ENCODE data around the gene SMCO2. TPM values are rescaled to one million over a fixed set of nuclear protein-coding genes. Genes with fewer than 3 reads are reported as not detected.

The SMCO2 gene
- total RNA-seq, 1 experiment from 2014 or later: not detected

DNA sequence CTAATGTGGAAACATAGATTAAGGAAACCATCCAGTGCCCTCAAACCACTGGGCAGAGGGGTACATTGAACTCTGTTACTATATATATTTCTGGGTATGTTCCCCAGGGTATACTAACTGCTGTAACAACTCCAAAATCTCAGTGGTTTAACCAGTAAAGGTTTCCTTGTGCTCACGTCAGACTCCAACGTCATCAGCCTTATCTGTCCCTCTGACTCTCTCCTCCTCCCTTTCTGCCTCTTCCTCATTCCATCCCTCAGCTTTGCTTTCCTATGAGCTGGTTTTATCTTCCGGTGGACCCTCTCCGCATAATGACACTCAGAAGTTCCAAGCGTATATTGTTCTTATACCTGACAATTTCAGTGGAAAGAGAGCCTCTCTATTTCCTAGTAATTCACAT is 21.2 kb upstream of the SMCO2 start:
- Histone ChIP-seq H3K9me2 (ENCODE audit: insufficient read depth) (no peaks in the 10 kb centered on the region), H3K27me3 (ENCODE audit: insufficient read depth, low read length) (no peaks in the 10 kb centered on the region), H3K4me3 (replicated peaks in 1 of 2; ENCODE audit: low read depth in 1 of 2, low read length in 2 of 2) (no peak overlapping the region), H3K9ac (ENCODE audit: low read length) (no peak overlapping the region), H2AFZ (ENCODE audit: low read depth, low read length, poor library complexity, severe bottlenecking) (no peak overlapping the region), H4K20me1 (ENCODE audit: insufficient read depth) (no peaks in the 10 kb centered on the region), H3K79me2 (ENCODE audit: insufficient read depth, low read length) (no peaks in the 10 kb centered on the region), H3K9me3 (ENCODE audit: control insufficient read depth in 1 of 2, insufficient read depth in 1 of 2, low read depth in 1 of 2, low read length in 2 of 2) (no peaks in the 10 kb centered on the region), H3K4me2 (ENCODE audit: low read length) (no peak overlapping the region), H3K4me1 (ENCODE audit: control insufficient read depth in 1 of 2, insufficient read depth in 2 of 2, low read length in 2 of 2) (no peaks in the 10 kb centered on the region), H3K36me3 (ENCODE audit: control insufficient read depth in 1 of 2, insufficient read depth in 2 of 2, low read length in 2 of 2) (no peaks in the 10 kb centered on the region), H3K27ac (ENCODE audit: low read depth, low read length) (no peak overlapping the region)
- intact Hi-C loops (cut with micrococcal nuclease): loop anchor here (2.0 kb wide), 1 partner anchor 227 kb away; no protein-coding TSS in a partner anchor
- DNase-seq (ENCODE audit: low read depth, low spot score) (no peak), ATAC-seq (no peak)
- TF ChIP-seq CEBPB (IDR thresholded peaks at IDR 0.05; ENCODE audit: low read depth): no peak
- no peak for TF ChIP-seq TCF7L2 (IDR thresholded peaks at IDR 0.05; ENCODE audit: borderline replicate concordance, extremely low read depth, insufficient read depth, insufficient read length)
- TF ChIP-seq, protein P1, sequence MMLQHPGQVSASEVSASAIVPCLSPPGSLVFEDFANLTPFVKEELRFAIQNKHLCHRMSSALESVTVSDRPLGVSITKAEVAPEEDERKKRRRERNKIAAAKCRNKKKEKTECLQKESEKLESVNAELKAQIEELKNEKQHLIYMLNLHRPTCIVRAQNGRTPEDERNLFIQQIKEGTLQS (IDR thresholded peaks at IDR 0.05): no peak
- no peak for TF ChIP-seq ELF1 (IDR thresholded peaks at IDR 0.05; ENCODE audit: borderline replicate concordance, low read depth)
- TF ChIP-seq, protein P2, sequence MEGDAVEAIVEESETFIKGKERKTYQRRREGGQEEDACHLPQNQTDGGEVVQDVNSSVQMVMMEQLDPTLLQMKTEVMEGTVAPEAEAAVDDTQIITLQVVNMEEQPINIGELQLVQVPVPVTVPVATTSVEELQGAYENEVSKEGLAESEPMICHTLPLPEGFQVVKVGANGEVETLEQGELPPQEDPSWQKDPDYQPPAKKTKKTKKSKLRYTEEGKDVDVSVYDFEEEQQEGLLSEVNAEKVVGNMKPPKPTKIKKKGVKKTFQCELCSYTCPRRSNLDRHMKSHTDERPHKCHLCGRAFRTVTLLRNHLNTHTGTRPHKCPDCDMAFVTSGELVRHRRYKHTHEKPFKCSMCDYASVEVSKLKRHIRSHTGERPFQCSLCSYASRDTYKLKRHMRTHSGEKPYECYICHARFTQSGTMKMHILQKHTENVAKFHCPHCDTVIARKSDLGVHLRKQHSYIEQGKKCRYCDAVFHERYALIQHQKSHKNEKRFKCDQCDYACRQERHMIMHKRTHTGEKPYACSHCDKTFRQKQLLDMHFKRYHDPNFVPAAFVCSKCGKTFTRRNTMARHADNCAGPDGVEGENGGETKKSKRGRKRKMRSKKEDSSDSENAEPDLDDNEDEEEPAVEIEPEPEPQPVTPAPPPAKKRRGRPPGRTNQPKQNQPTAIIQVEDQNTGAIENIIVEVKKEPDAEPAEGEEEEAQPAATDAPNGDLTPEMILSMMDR (IDR thresholded peaks at IDR 0.05 in 2 of 3, conservative IDR thresholded peaks at IDR 0.05 in 1 of 3; ENCODE audit: borderline replicate concordance in 1 of 3, insufficient read depth in 1 of 3, low read depth in 2 of 3, low read length in 2 of 3): no peak
- no peak for TF ChIP-seq POLR2A (IDR thresholded peaks at IDR 0.05; ENCODE audit: borderline replicate concordance, extremely low read depth, insufficient read depth, insufficient read length)
- no peak for TF ChIP-seq POLR2AphosphoS5 (IDR thresholded peaks at IDR 0.05; ENCODE audit: low read depth, low read length)
- TF ChIP-seq EGR1 (IDR thresholded peaks at IDR 0.05; ENCODE audit: low read depth): no peak
- no peak for TF ChIP-seq JUND (IDR thresholded peaks at IDR 0.05)
- RAD21 ChIA-PET (ENCODE audit: low non-redundant PET in 1 of 2, low total read pairs in 2 of 2, uncharacterized antibody in 2 of 2, unreplicated experiment in 2 of 2): no interaction called here
- no TSS peak for BruUV-seq (replicated peaks)
- CTCF ChIA-PET: interaction anchor here (1.0 to 1.4 kb wide), 7 partner anchors 8 to 278 kb away, joined by 3 to 12 read pairs (median 4); no protein-coding TSS in a partner anchor
- POLR2A ChIA-PET: no interaction called here
